Stimulated activated CD8-positive, alpha-beta memory T cell treated with anti-CD3 and anti-CD28 coated beads, Interleukin-7, amount 100 ng/mL, for 1 hour (primary cell): Measurements from ENCODE around the gene BMP8B.

ENCODE experiments used
- DNase-seq, 2 donors: peaks; one replicate each; pipeline ENCODE4 v3.0.0-alpha.2; 2020; ENCODE audit warnings: low read depth in 2 of 2

Gene BMP8B

DNA sequence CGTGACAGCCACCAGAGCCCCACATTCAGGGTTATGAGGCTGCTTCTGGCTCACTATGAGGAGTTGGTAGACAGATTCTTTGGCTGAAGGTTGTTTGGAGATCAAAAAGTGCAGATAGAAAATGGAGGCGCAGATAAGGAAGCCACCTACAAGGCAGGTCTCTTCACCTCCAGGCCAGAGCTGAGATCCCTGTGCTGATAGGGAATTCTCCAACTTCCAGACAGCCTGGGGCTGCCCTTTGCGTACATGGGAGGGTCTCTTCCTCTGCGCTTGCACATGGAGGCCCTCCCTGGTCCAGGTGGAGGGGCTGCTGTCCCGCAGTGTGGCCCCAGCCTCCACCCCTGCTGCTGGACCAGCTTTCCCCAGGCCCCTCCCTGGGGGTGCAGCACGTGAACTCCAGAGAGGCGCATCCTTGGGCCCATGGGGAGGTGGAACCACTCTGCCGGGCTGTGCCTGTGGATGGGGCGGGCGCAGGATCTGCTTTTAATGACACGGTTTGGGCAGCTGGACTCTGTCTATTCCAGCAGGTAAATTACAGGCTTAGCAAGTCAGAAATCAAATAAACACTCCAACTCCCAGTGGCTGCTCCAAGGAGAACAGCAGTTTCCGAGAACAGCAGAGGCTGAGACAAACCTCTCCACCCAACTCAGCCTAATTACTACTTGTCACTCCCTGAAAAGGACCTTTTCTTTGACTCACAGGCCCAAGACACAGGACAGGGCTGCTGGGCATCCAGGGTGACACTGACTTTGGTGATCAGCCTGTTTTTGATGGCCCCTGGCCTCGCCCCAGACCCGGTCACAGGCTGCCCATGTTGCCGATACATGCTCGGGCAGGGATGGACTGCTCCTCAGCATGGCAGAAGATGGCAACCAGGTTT lies 29.9 kb downstream of the BMP8B start:
- DNase-seq: no peak

- DNase-seq: no peak
Observed at GRCh38 chr1:39757501-39757900, 31.2 kb downstream of the BMP8B start.

DNA sequence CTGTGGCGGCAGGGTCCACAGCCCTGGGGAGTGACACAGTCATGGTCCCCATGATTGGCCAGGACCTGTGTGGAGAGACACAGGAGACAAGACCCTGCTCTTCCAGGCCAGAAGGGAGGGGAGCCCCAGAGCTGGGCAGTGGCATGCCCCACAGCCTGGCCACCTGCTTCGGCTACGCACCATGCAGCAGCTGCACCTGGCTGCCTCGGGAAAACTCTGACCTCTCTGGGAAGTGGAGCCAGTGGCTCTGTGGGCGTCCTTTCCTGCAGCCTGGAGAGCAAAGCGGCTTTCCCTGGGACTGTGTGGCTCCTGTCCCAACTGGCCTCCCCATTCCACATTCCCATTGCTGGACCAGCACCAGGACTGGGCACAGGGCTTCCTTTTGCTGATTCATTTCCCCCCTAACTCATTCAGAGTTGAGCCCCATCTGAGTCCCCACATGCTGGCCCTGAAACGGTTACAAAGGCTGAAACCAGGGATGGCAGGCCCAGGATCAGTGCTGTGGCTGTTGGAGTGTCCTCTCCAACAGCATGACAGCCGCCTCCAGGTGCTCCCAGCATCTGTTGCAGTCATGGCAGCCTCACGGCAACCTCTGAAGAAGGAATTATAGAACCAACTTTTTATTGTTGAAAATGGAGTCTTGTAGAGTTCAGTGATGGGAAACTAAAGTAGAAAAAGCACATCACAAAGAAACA lies 32.6 kb downstream of the BMP8B start:
- no peak for DNase-seq

DNA sequence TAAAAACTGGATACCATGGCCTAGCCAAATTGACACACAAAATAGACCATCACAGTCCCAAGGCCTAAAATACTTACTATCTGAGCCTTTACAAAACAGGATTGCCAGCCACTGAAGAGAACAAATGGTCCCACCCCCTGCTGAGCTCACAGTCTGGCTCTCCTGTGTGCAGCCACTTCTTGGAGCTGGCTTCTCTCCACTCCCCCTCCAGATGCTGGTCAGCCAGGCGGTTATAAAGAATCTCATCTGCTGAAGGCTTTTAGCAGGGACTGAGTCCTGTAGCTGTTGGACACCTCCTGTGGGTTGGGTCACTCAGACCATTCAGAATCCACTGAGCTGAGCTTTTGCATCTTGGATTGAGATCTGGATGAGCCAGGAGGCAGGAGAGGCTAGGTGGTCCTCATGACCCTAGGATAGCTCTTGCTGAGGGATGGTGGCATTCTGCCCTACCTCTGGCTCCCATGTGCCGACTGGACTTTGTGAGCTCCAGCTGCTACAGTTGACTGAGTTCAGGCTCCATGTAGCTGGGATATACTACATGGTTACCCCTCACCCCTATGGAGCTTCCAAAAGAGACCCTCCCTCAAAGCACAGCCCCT lies 33.7 kb downstream of the BMP8B start:
- DNase-seq: no peak

- DNase-seq: no peak
Observed at GRCh38 chr1:39754026-39754570, 34.6 kb downstream of the BMP8B start.

DNA sequence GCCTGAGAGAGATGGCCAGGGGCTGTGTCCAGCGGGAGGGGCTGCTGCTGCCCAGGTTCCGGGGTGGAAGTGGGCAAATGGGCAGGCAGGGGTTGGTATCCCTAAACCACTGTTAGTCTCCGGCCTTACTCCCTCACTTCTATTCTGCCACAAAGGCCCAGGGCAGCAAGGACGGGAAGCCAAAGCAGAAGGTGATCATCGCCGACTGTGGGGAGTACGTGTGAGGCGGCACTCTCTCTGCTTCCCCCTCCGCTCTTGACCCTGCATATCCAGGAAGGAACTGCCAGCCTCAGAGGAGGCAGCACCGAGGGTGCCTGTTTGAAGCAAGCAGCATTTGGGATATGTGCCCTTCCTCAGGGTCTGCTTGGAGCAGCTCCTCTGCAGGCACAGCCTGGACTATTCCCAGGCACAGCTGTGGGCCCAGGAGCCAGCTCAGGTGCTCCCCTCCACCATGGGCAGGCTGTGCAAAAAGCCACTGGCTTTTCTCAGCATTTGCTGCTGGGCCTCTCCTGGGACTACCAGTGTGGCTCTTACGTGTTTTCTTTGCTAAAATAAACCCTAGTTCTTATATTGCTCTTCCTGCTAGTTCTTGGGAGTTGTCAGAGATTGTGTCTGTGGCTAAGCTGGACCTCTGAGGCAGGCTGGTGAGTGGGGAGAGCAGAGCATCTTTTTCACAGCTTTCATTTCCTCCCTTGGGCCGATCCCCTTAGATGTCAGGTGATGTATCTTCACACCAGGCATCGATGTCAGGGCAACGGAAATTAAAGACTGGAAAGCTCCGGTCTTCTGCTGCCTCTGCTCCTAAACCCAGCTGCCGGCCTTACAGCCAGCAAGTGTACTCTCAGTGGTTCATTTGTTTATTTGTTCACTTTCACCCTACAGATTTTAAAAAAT lies 35.3 kb downstream of the BMP8B start:
- no peak for DNase-seq

DNA sequence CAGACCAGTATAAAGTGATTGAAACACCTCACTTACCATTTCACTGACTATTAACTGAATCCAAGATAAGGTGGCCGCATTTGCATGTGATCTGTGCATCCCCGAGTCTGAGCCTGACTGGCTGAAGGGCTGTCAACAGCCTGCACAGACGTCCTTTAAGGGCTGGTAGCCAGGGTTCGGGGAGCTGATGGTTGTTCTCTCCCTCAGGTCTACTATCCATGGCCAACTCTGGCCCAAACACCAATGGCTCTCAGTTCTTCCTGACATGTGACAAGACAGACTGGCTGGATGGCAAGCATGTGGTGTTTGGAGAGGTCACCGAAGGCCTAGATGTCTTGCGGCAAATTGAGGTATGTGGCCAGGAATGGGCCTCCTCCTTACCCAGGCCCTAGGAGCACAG lies 36.0 kb downstream of the BMP8B start:
- no peak for DNase-seq

DNA sequence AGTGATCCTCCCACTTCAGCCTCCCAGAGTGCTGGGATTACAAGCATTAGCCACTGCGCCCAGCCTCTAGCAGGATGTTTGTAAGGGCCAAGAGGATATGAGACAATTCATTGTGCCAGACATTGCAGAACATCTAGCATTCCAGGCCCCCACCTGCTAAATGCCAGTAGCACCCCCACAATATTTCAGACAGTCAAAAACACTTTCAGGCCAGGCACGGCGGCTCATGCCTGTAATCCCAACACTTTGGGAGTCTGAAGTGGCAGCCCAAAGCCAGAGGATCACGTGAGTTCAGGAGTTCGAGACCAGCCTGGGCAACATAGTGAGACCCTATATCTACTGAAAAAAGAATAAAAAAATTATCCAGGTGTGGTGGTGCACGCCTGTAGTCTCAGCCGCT lies 37.1 kb downstream of the BMP8B start:
- DNase-seq: no peak

DNA sequence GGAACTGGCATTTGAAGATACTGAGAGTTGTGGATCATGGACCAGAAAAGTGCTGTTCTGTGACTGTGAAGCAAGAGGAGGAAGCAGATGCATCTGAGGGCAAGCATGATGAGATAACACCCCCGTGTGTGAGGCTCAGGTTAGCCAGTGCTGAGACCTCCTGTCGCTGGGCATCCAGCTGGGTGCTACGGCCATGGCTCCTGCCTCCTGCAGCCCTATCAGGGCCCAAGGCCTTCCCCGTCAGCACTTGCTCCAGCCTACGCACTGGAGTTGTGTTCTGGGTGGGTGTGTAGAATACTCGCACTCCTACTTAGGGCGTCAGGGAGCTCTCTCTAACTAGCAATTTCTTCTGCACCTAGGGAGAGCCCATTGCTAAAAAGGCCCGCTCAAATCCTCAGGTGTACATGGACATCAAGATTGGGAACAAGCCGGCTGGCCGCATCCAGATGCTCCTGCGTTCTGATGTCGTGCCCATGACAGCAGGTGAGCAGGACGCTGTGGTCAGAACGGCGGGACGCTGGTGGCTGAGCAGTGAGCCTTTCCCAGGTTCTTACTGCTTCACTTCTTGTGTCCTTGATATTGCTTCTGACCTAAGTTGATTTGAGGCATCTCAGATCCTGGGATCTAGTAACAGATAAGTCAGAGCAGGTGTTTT lies 43.5 kb downstream of the BMP8B start:
- no peak for DNase-seq

- peak; percentile 86 to 89 for DNase-seq
Observed at GRCh38 chr1:39738622-39739366, 49.9 kb downstream of the BMP8B start, which contains the start of gene PPIE. Gene PPIE, plus strand, starts transcription at chr1:39738882. Its CDS starts 19 bp downstream, at chr1:39738901.

DNA sequence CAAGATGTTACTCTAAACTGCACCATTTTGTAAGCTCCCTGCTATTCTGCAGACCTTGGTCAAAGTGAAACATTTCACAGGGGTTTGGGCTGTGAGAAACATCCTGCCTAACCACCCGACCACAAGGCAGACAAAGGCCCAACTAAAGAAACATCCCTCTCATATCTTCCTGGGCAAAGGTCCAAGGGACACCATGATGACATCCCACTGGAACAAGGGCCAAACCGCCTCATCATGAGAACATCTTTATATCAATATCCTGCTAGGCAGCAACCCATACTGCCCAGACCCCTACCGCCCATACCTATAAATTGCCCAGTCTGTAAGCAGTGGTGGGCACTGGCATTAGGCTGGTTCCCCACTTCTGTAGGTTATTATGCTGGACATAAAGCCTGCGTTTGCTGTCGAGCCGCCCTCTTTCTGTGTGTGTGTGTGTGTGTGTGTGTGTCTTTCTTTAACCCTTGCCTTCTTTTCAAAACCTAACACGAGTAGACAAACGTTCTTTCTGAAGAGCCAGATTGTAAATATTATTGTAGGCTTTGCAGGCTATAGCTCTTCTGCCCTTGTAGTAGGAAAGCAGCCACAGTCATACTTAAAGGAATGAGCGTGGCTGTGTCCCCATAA lies 51.0 kb downstream of the BMP8B start:
- DNase-seq: no peak

DNA sequence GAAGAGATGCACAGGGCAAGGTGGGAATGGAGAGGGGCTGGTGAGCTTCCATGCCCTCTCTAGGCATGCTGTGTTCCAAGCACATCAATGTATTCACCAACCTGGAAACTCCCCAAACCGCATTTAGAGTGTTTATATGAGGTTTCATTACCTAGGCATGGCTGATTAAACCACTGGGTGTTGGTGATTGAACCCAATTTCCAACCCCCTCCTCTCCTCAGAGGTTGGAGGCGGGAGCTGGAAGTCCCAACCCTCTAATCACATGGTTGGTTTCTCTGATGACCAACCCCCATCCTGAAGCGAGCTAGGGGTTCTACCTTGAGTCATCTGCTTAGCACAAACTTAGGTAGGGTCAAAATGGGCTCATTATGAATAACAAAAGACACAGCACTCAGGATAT lies 52.9 kb downstream of the BMP8B start:
- no peak for DNase-seq

DNA sequence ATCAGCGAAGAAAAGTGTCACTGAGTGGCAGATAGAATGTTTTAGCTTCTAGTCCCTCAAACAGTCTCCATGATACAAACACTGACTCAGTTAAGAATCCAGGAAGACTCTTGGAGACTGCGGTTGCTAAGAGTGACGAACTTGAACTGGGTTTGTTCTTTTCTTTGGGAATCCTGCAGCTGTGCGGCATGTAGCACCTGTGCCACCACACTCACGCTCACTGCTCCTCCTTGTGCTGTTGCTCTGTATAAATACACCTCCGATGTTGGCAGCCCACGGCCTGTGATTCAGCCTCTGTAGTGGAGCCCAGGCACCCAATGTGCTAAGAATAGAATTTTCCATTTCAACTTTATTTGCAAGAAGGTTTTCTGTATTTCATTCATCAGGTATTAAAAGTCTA lies 55.5 kb downstream of the BMP8B start:
- DNase-seq: no peak

GRCh38 chr1:39732730-39733129 lies 55.9 kb downstream of the BMP8B start:
- DNase-seq: no peak

DNA sequence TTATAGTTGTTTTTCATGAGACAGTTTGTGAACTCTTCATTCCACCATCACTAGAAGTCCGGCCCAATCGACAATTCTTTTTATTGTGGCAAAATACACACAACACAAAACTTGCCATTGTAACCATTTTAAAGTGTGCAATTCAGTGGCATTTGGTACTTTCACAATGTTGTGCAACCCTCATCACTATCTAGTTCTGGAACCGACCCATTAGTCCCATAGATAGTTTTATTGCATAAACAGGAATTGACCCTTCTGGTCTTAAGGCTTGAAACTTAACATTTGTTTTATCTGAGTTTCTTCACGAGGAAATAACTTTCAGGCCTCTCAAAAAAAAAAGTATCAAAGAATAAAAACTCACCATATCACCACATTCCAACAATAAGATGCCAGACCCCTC lies 58.8 kb downstream of the BMP8B start:
- no peak for DNase-seq

GRCh38 chr1:39729030-39729429 lies 59.6 kb downstream of the BMP8B start:
- DNase-seq: no peak

GRCh38 chr1:39727932-39728317 lies 60.7 kb downstream of the BMP8B start:
- no peak for DNase-seq

GRCh38 chr1:39727221-39727931 lies 61.3 kb downstream of the BMP8B start:
- DNase-seq: no peak

DNA sequence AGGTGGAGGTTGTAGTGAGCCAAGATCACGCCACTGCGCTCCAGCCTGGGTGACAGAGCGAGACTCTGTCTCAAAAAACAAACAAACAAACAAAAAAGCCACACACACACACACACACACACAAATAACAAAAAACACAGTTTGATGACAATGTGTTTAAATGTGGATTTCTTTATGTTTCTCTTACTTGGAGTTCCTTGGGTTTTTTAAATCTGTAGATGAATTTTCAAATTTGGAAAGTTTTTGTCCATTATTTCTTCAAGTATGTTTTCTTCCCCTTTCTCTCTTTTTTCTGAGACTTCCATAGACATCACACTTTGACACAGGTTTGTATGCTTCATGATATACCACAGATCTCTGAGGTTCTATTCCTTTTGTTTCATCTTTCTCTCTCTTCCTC lies 62.1 kb downstream of the BMP8B start:
- no peak for DNase-seq
